H9 (cell line): Measurements from ENCODE around the gene MCCC1. TPM values are rescaled to one million over a fixed set of nuclear protein-coding genes. Genes with fewer than 3 reads are reported as not detected.

Experiments
- DNase-seq: peaks from one replicate; pipeline ENCODE4 v3.0.0-alpha.2; 2017
- H2AFZ ChIP-seq: one replicate; pipeline ENCODE4 v1.6.1; 2013; ENCODE audit warnings: mild to moderate bottlenecking, low read length, control low read depth, moderate library complexity
- H2AK5ac ChIP-seq: 2 replicates; pipeline ENCODE4 v1.6.1; 2013; ENCODE audit warnings: low read length, control low read depth, mixed read lengths; ENCODE audit not compliant: insufficient read length
- H2BK120ac ChIP-seq: one replicate; pipeline ENCODE4 v1.6.1; 2013; ENCODE audit warnings: low read depth, mild to moderate bottlenecking, low read length, control low read depth, inconsistent platforms; ENCODE audit not compliant: poor library complexity, severe bottlenecking
- H2BK12ac ChIP-seq: 2 replicates; pipeline ENCODE4 v1.6.1; 2013; ENCODE audit warnings: low read length, control low read depth, mixed read lengths, low read depth; ENCODE audit not compliant: insufficient read length
- H2BK15ac ChIP-seq: 2 replicates; pipeline ENCODE4 v1.6.1; 2013; ENCODE audit warnings: low read depth, low read length, control low read depth
- H2BK20ac ChIP-seq: one replicate; pipeline ENCODE4 v1.6.1; 2013; ENCODE audit warnings: low read depth, mild to moderate bottlenecking, low read length, control low read depth, inconsistent platforms; ENCODE audit not compliant: poor library complexity, severe bottlenecking
- H2BK5ac ChIP-seq: 2 replicates; pipeline ENCODE4 v1.6.1; 2013; ENCODE audit warnings: low read length, control low read depth, mixed read lengths; ENCODE audit not compliant: insufficient read length
- H3K14ac ChIP-seq: 2 replicates; pipeline ENCODE4 v1.6.1; 2013; ENCODE audit warnings: low read length, control low read depth; ENCODE audit not compliant: insufficient read depth
- H3K18ac ChIP-seq: 2 replicates; pipeline ENCODE4 v1.6.1; 2013; ENCODE audit warnings: low read depth, mild to moderate bottlenecking, mixed read lengths, low read length, control low read depth; ENCODE audit not compliant: insufficient read length
- H3K23ac ChIP-seq: 2 replicates; pipeline ENCODE4 v1.6.1; 2013; ENCODE audit warnings: low read length, control low read depth, mixed read lengths, low read depth; ENCODE audit not compliant: insufficient read length
- H3K23me2 ChIP-seq: 2 replicates; pipeline ENCODE4 v1.6.1; 2013; ENCODE audit warnings: low read depth, mild to moderate bottlenecking, mixed read lengths, low read length, control low read depth; ENCODE audit not compliant: insufficient read length, poor library complexity, severe bottlenecking
- H3K27ac ChIP-seq: 2 replicates; pipeline ENCODE4 v1.5.1; 2013; ENCODE audit warnings: low read length, control low read depth, mixed read lengths, low read depth; ENCODE audit not compliant: insufficient read length
- H3K27me3 ChIP-seq: 2 replicates; pipeline ENCODE4 v1.6.1; 2013; ENCODE audit warnings: low read length, control low read depth, inconsistent platforms; ENCODE audit not compliant: insufficient read depth
- H3K4ac ChIP-seq: 2 replicates; pipeline ENCODE4 v1.6.1; 2013; ENCODE audit warnings: low read depth, mild to moderate bottlenecking, control low read depth, inconsistent platforms, low read length, moderate library complexity
- H3K4me1 ChIP-seq: 2 replicates; pipeline ENCODE4 v1.6.1; 2013; ENCODE audit warnings: low read length, control low read depth, inconsistent platforms; ENCODE audit not compliant: insufficient read depth
- H3K4me2 ChIP-seq: 2 replicates; pipeline ENCODE4 v1.6.1; 2013; ENCODE audit warnings: low read length, control low read depth, mixed read lengths; ENCODE audit not compliant: insufficient read length, insufficient read depth
- H3K56ac ChIP-seq: 2 replicates; pipeline ENCODE4 v1.6.1; 2013; ENCODE audit warnings: low read depth, mild to moderate bottlenecking, mixed read lengths, low read length, control low read depth; ENCODE audit not compliant: insufficient read length
- H3K79me1 ChIP-seq: 2 replicates; pipeline ENCODE4 v1.6.1; 2013; ENCODE audit warnings: low read depth, mild to moderate bottlenecking, moderate library complexity, low read length, control low read depth, inconsistent platforms; ENCODE audit not compliant: insufficient read depth, poor library complexity, severe bottlenecking
- H3K79me2 ChIP-seq: 2 replicates; pipeline ENCODE4 v1.6.1; 2013; ENCODE audit warnings: low read length, control low read depth, inconsistent platforms; ENCODE audit not compliant: insufficient read depth
- H3K9ac ChIP-seq: 2 replicates; pipeline ENCODE4 v1.6.1; 2013; ENCODE audit warnings: low read length, control low read depth, mixed read lengths; ENCODE audit not compliant: insufficient read length; ENCODE audit errors: extremely low read depth
- H3K9me3 ChIP-seq: one replicate; pipeline ENCODE4 v1.6.1; 2013; ENCODE audit warnings: low read depth, low read length, inconsistent platforms; ENCODE audit not compliant: control insufficient read depth
- H3T11ph ChIP-seq: one replicate; pipeline ENCODE4 v1.6.1; 2013; ENCODE audit warnings: mild to moderate bottlenecking, low read length, control low read depth, inconsistent platforms
- H4K20me1 ChIP-seq: one replicate; pipeline ENCODE4 v1.6.1; 2013; ENCODE audit not compliant: control insufficient read depth, insufficient read length, insufficient read depth
- H4K5ac ChIP-seq: 2 replicates; pipeline ENCODE4 v1.6.1; 2013; ENCODE audit warnings: low read depth, mild to moderate bottlenecking, mixed read lengths, low read length, control low read depth; ENCODE audit not compliant: insufficient read length
- H4K8ac ChIP-seq: replicated peaks from 2 replicates; pipeline ENCODE4 v1.6.1; 2013; ENCODE audit warnings: low read length, control low read depth, mixed read lengths, low read depth; ENCODE audit not compliant: insufficient read length
- H4K91ac ChIP-seq: 2 replicates; pipeline ENCODE4 v1.6.1; 2013; ENCODE audit warnings: low read depth, mild to moderate bottlenecking, moderate library complexity, mixed read lengths, low read length, control low read depth; ENCODE audit not compliant: insufficient read length
- H3K27ac Mint-ChIP-seq, 3 experiments: 2 replicates in 2 of 3; 3 replicates in 1 of 3; pipeline ENCODE4 v1.8.0; 2020 to 2021; ENCODE audit warnings: mixed read lengths in 3 of 3, mild to moderate bottlenecking in 1 of 3, moderate library complexity in 1 of 3
- H3K27me3 Mint-ChIP-seq: 2 replicates; pipeline ENCODE4 v1.8.0; 2021; ENCODE audit warnings: low read depth, mild to moderate bottlenecking, moderate library complexity, mixed read lengths
- H3K36me3 Mint-ChIP-seq, 3 experiments: 2 replicates in 2 of 3; 3 replicates in 1 of 3; pipeline ENCODE4 v1.8.0; 2020 to 2021; ENCODE audit warnings: low read depth in 3 of 3, mixed read lengths in 3 of 3; ENCODE audit not compliant: insufficient read depth in 1 of 3
- H3K4me1 Mint-ChIP-seq, 2 experiments: 2 replicates each; pipeline ENCODE4 v1.8.0; 2020; ENCODE audit warnings: mixed read lengths in 2 of 2
- H3K4me3 Mint-ChIP-seq, 2 experiments: 2 replicates in 1 of 2; 3 replicates in 1 of 2; pipeline ENCODE4 v1.8.0; 2020 to 2021; ENCODE audit warnings: mild to moderate bottlenecking in 2 of 2, mixed read lengths in 2 of 2, moderate library complexity in 1 of 2
- H3K9me3 Mint-ChIP-seq, 2 experiments: 2 replicates in 1 of 2; 3 replicates in 1 of 2; pipeline ENCODE4 v1.8.0; 2020; ENCODE audit warnings: mild to moderate bottlenecking in 2 of 2, mixed read lengths in 2 of 2, moderate library complexity in 1 of 2
- CTCF ChIP-seq: fragments of 200-600 bp; sonication (generic); conservative IDR thresholded peaks from 3 replicates; pipeline ENCODE4 v1.8.0; 2021; ENCODE audit warnings: antibody characterized with exemption, mild to moderate bottlenecking
- WGBS: extraction: QIAGEN DNeasy Blood & Tissue Kit; methylation state at CpG from one replicate; pipeline ENCODE4 v1.1.7; 2013; ENCODE audit warnings: missing lambda C conversion rate, low lambda C conversion rate, mixed read lengths; ENCODE audit not compliant: insufficient read length; ENCODE audit errors: extremely low coverage; 5-methylcytosine and 5-hydroxymethylcytosine counted together
- total RNA-seq: library from RNA; stranded (reverse); gene quantifications from 2 replicates; pipeline ENCODE4 v1.2.1, GENCODE V29; 2021

MCCC1 gene
- total RNA-seq, 1 experiment from 2014 or later, result 18.3 TPM

- Histone ChIP-seq H2BK20ac (no peak overlapping the region), H3K9ac (no peak overlapping the region), H2BK120ac (no peak overlapping the region), H4K5ac (no peak overlapping the region), H4K8ac (no peak overlapping the region), H3K79me1 (no peaks in the 10 kb centered on the region), H4K20me1 (no peaks in the 10 kb centered on the region), H2BK12ac (no peak overlapping the region), H3K27me3 (no peaks in the 10 kb centered on the region), H3K4me1 (no peaks in the 10 kb centered on the region), H2BK5ac (no peak overlapping the region), H3K79me2 (no peaks in the 10 kb centered on the region), H3K23ac (no peak overlapping the region), H3K27ac (no peak overlapping the region), H2BK15ac (no peak overlapping the region), H2AK5ac (no peak overlapping the region), H3K18ac (no peak overlapping the region), H3K23me2 (no peaks in the 10 kb centered on the region), H3T11ph (no peak overlapping the region), H2AFZ (no peak overlapping the region), H3K14ac (no peak overlapping the region), H4K91ac (no peak overlapping the region), H3K4ac (no peak overlapping the region), H3K56ac (no peak overlapping the region), H3K4me2 (no peak overlapping the region), H3K9me3 (no peaks in the 10 kb centered on the region)
- Mint-ChIP-seq H3K36me3 (peaks cover 36 to 53% (median 50%) of the 10 kb centered on the region in 3 experiments), H3K27me3 (no peaks in the 10 kb centered on the region), H3K4me3 (no peak overlapping the region), H3K27ac (no peak overlapping the region), H3K9me3 (peaks cover 0 to 3% of the 10 kb centered on the region in 2 experiments; a peak in 1 of 5 replicates), H3K4me1 (no peaks in the 10 kb centered on the region)
- no peak for TF ChIP-seq CTCF
- no peak for DNase-seq
- WGBS, result no CpG with 5 or more reads among the region's 6 CpGs
Observed at GRCh38 chr3:183032880-183033555, 66.3 kb downstream of the MCCC1 start.
